ENCODE results near the gene PDE8A.

Gene PDE8A

DNA sequence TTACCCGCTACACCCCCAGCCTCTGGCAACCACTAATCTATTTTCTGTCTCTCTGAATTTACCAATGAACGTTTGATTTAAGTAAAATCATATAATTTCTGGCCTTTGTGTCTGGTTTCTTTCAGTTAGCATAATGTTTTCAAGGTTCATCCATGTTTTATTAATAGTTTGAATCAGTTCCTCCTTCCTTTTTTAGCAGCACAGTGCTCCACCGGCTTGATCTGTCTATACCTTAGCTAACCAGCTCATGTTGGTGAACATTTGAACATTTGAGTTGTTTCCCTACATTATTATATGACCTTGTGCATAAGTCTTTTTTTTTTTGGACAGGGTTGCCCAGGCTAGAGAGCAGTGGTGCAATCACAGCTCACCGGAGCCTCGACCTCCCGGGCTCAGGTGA is 33.3 kb downstream of the PDE8A start:
- no peak for DNase-seq

DNA sequence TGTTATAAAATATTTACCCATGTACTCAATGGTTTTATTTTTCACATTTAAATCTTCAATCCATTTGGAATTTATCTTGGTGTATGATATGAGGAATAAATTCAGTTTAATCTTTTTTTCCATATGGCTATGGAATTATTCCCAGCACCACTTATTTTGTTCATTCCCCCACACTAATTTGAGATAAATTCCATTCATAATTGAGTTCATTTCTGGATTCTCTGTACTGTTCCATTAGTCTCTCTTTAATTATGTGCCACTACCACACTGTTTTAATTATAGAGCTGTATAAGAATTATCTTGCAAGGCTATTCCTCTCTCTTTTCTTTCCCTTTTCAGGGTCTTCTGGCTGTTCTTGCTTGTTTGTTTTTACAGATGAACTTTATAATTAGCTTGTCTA is 34.6 kb downstream of the PDE8A start:
- DNase-seq = no peak

GRCh38 chr15:85019815-85020590 is 38.3 kb downstream of the PDE8A start:
- DNase-seq = no peak

- no peak for DNase-seq
Measured at GRCh38 chr15:85021409-85021808, 39.8 kb downstream of the PDE8A start.

GRCh38 chr15:85022860-85023403 is 41.3 kb downstream of the PDE8A start:
- no peak for DNase-seq

GRCh38 chr15:85024003-85024402 is 42.3 kb downstream of the PDE8A start:
- no peak for DNase-seq

DNA sequence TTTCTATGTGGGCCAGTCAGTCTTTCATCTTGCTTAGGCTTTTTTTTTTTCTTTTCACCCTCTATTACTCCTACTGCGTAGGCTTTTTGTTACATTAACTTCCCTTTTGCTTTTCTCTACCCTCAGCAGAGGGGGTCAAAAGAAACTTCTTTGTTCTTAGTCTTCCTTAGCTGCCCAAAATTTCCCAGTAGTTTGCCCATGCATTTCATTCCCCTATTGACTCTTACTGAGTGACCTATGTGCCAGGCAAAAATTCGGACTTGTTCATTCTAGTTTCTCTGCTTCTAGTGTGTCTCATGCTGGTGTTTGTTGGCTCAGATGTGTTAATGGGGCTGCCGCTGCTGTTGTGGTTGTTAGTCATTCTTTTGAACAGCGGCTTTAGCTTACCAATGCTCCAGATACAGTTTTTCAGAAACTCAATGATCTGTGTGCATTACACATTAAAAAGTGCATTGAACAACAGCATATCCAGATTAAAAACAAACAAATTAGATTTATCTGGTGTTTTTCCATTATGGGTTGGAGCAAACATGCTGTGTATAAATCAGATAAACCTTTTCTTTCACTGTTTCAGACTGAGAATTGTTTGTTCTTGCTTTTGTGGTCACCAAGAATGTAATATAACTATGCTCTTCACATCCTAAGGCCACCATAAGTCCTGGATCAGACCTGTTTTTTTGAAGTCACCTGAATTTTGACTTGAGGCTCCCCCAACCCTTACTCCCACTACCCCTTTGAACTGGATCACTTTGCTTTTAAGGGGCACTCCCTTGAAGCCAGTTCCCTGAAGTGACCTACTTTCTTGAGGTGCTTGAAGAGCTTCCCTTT is 43.1 kb downstream of the PDE8A start:
- DNase-seq = no peak

GRCh38 chr15:85025516-85026251 is 44.0 kb downstream of the PDE8A start:
- no peak for DNase-seq

DNA sequence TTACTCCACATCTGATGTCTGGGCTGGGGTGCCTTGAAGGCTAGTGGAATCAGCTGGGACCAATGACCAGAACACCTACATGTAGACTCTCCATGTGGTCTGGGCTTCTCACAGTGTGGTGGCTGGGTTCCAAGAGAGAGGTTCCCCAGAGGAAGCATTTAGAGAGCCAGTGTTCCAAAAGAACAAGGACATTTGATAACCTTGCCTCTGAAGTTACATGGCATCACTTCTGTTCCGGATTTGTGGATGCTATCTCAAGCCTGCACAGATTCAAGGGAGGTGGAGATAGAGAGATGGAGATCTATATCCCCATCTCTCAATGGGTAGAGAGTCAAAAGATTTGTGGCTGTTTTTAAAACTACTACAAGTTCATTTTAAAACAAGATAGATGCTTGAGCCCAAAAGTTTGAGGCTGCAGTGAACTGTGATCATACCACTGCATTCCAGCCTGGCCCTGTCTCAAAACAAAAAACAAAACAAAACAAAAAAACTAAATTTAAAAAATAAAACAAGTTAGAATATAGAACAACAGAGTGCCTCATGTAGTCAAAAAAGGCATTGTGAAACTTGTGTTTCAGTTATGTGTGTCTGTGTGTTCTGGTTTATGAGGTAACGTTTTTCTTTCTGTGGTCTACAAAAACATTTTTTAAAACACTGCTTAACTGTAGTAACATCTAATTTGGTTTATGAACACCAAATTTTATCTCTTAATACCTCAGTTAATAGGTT is 44.8 kb downstream of the PDE8A start:
- DNase-seq = no peak

GRCh38 chr15:85027033-85027380 is 45.4 kb downstream of the PDE8A start:
- DNase-seq = no peak

DNA sequence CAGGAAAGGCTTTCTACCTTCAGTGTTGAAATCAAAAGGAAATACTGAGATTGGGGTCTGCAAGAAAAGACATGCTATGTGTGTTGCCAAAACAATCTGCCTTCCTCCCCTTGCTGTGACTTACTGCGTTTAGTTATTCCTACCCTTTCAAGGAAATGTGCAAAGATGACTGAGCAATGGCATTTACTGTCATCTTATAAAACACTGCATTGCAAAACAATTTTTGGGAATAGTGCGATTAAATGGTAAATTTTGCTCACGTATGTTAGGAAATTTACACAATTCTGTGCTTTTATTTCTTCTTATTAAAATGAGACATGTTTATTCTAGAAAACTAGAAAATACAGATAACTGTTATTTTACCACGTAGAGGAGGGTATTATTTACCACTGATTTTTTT is 45.8 kb downstream of the PDE8A start:
- no peak for DNase-seq

- no peak for DNase-seq
Measured at GRCh38 chr15:85028416-85028815, 46.8 kb downstream of the PDE8A start.

- DNase-seq = no peak
Measured at GRCh38 chr15:85029221-85029620, 47.6 kb downstream of the PDE8A start.

- no peak for DNase-seq
Measured at GRCh38 chr15:85030301-85030929, 48.8 kb downstream of the PDE8A start.

DNA sequence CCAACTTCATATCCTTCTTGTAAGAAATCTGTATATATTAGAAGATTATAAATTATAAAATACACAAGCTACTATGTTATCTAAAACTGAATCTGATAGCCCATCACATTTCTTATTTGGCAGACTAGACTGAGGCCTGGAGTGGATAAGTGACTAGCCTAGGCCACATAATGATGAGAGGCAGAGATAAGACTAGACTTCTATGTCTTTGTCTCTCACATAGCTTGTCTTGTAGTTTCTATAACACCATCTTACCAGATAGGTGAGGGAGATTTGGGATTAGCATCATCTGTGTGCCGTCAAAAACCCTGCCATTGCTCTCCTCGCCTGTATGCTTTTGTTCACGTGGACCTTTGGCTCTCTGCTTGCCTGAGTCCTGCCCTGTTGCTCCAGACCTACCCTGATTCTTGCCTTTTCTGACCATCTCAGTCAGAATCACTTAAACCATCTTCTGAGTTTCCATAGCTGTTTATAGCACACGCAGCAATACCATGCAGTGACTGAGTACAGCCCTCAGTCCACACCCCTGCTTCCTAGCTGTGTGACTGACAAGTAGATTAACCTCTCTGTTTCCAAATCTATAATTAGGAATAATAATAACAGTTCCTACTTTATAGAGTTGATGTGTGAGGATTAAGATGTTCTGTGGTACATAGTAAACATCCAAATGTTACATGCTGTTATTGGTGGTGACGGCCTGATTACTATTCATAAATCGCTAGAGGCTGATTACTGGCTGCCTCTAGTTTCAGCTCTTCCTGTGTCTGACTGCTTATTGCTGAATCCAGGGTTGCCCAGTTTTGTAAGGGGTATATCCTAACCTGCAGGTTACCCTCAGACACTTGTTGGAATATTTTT is 49.7 kb downstream of the PDE8A start:
- DNase-seq = no peak

DNA sequence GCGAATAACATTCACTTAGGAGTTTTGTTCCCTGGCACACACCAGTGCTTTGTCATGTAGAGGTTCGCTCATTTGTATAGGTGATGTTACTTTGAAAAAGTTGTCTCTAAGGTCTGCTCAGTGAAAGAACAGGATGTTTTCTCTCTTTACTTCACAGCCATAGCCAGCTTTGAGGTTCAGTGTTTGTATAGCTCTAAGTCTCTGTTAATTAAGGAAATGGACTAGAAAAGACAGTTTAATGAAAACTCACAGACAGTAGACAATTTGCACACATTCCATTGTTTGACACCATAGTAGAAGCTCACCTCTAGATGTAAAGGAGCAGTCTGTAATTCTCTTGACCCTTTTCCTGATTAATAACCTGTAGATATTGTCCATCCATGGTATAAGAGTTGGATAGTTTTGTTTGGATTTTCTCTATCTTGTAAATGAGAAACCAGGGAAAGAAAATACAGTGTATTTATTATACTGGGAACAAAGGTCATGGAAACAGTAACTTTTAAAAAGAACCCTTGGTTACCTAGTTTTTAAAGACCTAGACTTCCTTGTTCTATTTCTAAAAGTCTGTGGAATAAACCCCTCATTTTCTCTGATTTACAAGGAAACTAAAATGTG is 50.4 kb downstream of the PDE8A start:
- no peak for DNase-seq

GRCh38 chr15:85033148-85033547 is 51.5 kb downstream of the PDE8A start:
- no peak for DNase-seq

GRCh38 chr15:85034276-85034675 is 52.6 kb downstream of the PDE8A start:
- no peak for DNase-seq

- no peak for DNase-seq
Measured at GRCh38 chr15:85035980-85036379, 54.3 kb downstream of the PDE8A start.

GRCh38 chr15:85036716-85037115 is 55.1 kb downstream of the PDE8A start:
- no peak for DNase-seq

DNA sequence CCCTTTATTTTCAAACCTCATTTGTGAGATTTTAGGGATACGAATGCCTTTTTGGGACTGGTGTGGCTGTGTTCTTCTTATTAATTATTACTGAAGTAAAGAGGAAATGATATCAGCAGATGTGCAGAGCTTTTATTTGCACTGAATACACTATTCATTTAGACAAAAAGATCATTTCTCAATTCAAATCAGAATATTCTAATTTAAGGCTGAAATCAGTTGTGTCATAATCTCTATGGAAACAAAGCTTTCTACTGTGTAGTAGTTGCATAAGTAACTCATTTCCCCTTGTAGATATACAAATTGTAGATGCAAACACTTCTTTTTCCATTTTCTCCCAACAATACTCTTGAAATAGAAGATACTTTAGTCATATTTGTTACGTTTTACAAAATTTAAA is 56.0 kb downstream of the PDE8A start:
- no peak for DNase-seq
